GM19238 (cell line): ENCODE measurements around the gene PER2.
A peak's percentile ranks its signal among the peaks of the same experiment; 100 is the strongest.

Experiments used
- DNase-seq: peaks from one replicate; pipeline ENCODE4 v3.0.0; 2011; ENCODE audit warnings: low spot score; ENCODE audit not compliant: insufficient read length

The PER2 gene

DNA sequence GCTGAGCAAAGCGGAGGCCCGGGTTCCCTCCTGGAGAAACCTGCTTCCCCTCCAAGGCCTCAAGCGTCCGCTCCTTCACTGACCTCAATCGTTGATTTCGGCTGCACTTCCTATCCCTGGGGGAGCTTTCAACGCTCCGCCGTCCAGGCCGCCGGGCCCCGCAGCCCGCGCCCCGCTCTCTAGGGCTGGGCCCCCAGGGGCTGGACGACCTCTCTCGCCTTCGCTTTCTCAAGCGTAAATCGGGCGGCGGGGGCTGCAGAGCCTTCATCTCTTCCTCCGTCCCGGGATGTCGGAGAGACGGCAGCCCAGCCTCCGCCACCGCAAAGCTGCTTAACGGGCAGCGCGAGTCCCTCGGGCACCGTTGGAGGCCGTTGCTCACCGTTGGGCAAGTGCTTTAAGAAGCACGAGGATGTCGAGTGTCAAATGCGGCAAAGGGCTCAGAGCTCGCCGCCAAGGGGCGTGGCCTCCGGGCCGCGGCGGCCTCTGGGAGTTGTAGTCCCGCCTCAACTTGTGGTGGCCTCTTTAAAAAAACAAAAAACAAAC is 57.1 kb downstream of the PER2 start:
- peak; percentile 83 for DNase-seq

GRCh38 chr2:238230699-238231098 is 57.7 kb downstream of the PER2 start:
- no peak for DNase-seq

- no peak for DNase-seq
These were observed 59.7 kb downstream of the PER2 start for GRCh38 chr2:238228700-238229099.

- DNase-seq = no peak
These were observed 60.8 kb downstream of the PER2 start for GRCh38 chr2:238227587-238228032.

- no peak for DNase-seq
These were observed 61.5 kb downstream of the PER2 start for GRCh38 chr2:238226698-238227586.

DNA sequence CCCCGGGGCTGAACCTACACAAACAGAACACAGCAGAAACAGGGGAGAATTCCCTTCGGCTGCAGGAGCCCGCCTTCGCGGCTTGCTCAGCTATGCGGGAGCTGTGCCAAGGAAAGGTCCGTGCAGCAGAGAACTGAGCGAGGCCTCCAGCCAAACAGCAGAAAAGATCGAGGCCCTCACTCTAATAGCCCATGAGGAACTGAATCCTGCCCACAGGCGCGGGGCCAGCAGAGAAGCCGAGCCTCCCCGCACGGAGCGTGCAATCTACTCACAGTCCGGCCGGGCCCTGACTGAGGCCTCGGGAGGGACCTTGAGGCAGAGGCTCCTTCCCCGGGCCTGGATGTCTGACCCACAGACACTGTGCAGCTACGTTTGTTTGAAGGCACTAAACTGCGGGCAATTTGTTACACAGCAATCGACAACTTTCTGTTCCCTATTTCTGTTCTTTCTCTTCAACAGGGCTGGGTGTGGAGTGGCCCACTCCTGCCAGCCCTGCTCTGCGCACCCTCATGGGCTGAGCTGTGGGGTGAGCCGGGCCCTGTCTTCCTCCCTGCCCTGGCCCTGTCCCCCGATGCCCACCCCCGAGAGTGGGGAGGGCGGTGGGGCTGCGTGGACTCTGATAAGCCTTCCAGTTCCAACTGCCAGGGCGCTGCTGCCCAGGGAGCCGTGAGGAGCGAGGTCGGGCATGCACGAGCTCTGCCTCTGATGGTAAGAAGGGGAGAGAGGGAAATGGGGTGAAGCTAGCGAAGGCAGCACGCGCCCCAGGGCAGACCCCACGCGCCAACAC is 62.3 kb downstream of the PER2 start:
- no peak for DNase-seq

DNA sequence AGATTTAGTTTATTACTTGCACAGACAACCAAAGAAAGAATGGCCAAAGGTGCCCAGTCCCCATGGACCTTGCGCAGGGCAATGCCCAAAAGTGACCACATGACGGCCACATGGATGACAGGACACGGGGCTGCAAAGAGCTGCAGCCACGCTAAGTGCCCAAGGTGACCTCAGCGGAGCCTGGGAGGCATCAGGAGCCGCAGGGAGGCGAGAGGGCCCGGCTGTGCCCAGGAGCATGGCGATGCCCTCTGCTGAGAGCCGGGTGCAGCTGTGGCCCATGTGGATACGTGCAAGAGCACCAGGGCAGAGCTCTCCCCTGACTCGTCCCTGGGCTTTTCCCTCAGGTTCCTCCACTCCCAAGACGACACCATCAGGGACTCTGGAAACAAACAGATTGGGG is 63.3 kb downstream of the PER2 start:
- no peak for DNase-seq

- DNase-seq = no peak
These were observed 63.9 kb downstream of the PER2 start for GRCh38 chr2:238224356-238225035.

GRCh38 chr2:238220892-238221521 is 67.4 kb downstream of the PER2 start:
- no peak for DNase-seq

DNA sequence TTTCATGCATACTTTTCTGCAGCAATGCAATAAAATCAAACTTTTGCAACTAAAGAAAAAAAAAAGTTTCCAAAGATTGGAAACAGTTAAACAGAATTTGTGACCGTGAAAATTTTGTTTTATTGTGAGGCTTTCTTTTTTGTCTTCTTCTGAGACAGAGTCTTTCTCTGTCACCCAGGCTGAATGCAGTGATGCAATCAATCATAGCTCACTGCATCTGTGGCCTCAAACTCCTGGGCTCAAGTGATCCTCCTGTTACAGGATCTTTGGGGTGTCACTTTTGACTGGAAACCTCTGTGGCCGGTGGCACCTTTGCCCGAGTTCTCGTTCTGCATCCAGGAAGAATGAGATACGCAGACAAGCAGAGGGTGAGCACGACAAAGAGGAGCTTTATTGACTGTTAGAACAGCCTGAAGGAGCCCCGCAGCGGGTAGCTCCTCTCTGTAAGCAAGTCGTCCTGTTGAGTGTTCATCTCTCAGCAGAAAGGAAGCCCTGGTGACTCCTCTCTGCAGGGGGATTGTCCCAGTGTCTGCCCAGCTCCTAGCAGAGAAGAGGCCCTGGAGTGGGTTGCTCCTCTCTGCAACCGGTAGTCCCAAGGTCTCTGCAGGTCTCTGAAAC is 68.0 kb downstream of the PER2 start:
- DNase-seq = no peak

DNA sequence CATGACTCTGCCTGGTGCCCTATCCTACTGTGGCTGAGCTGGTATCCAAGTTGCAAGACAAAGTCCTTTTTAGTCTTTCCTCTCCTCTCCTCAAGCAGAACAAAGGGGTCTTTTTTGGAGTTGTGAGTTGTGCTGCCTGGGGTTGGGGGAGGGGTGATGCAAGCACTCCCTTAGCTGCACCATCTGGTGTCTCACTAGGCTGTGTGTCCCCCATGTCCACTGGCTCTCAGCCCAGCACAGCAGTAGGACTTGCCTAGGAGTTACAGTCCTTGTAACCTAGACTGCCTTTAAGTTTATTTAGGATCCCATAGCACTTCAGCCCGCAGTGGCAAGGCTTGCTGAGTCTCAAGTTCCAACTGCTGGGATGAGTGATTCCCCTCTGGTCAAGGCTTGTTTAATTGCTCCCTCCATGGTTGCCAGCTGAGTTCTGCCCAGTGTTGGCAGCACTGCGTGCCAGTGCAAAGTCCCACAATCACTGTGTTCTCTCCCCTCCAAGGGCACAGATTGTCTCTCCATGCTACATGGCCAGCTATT is 71.7 kb downstream of the PER2 start:
- DNase-seq = no peak

GRCh38 chr2:238207006-238207405 is 81.4 kb downstream of the PER2 start:
- no peak for DNase-seq

GRCh38 chr2:238203973-238204683 is 84.3 kb downstream of the PER2 start:
- DNase-seq = no peak

- peak; percentile 99 for DNase-seq
These were observed 85.1 kb downstream of the PER2 start, which contains the start of gene ILKAP for GRCh38 chr2:238203094-238203972. ILKAP (minus strand) TSS chr2:238203695; CDS start chr2:238203553, 142 bp downstream.

- DNase-seq = peak; percentile 21
These were observed 85.9 kb downstream of the PER2 start for GRCh38 chr2:238202326-238203093.
